ENCODE measurements around the gene PLEKHN1. TPM values are rescaled to one million over a fixed set of nuclear protein-coding genes. Genes with fewer than 3 reads are reported as not detected.

The PLEKHN1 gene
- total and polyA plus RNA-seq, 2 of the 4 experiments (the other 2 are of a cell fraction) = 0.54 to 2.1 TPM

DNA sequence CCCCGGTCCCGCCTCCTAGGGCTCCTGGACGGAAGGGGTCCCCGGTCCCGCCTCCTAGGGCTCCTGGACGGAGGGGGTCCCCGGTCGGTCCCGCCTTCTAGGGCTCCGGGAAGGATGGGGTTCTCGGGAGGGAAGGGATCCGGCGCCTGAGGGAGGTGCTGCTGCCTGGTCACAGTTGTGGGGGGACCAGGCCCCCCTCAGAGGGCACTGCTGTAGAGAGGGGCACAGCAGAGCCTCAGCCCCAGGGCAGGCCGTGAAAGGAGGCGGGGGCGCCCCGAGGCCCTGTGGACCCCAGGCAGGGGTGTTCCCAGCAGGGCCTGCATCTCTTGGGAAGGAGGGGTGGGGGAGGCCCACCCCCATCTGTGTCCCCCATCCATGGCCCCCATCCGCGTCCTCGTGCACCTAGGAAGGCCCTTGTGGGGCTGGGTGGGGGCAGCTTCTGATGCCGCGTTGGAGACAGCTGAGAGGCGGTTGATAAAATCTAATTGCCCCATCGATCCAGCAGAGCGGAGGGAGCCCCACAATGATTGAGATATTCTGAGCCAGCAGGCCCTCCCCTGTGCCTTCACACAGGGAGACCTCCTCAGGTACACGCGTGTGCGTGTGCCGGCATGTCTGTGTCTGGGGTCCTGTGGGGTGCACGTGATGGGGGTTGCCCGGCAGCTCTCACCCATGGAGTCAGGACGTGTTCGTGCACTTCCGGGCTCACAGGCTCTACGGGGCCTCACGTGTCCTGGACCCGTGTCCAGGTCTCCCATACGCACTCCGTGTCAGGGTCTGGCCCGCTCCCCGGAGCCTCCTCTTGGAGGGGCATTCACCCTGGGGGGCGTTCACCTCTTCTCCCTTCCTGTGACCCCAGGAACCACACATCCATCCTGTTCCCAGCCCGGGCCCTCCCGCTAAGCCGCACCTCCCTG lies 29.7 kb upstream of the PLEKHN1 start:
- no peak for DNase-seq
- no peak overlapping the region for H3K4me3 ChIP-seq (ENCODE audit: insufficient read depth, low read depth, low read length)
- H3K14ac ChIP-seq (replicated peaks; ENCODE audit: low read depth, low read length) = no peak overlapping the region
- no peaks in the 10 kb centered on the region for H3K79me1 ChIP-seq (ENCODE audit: low read depth in 1 of 2, low read length in 2 of 2)
- in situ Hi-C loops (cut with MboI; ENCODE audit: low sequenced_read_pairs) (no loop called here), intact Hi-C loops (cut with micrococcal nuclease) (no loop called here), dilution Hi-C loops (cut with HindIII; ENCODE audit: low sequenced_read_pairs, unreplicated experiment) (no loop called here)
- 91% methylated on average over 9 of the region's 45 CpGs; no CpG with 5 or more reads in 1 of the 2 experiments for WGBS, 2 experiments (ENCODE audit: extremely low coverage in 2 of 2, insufficient read length in 1 of 2)
- ChIA-PET POLR2A (ENCODE audit: unreplicated experiment) (no interaction called here), CTCF (no interaction called here)
- H3K9me3 ChIP-seq (ENCODE audit: control insufficient read depth, insufficient read depth, low read length) = no peaks in the 10 kb centered on the region
- H4K8ac ChIP-seq (ENCODE audit: low read depth in 2 of 2, low read length in 2 of 2) = no peak overlapping the region
- H3K18ac ChIP-seq (ENCODE audit: low read depth, low read length) = no peak overlapping the region
- peaks cover 4% of the 10 kb centered on the region for H4K20me1 ChIP-seq (ENCODE audit: insufficient read depth, low read length)
- TF ChIP-seq FOS (IDR thresholded peaks at IDR 0.05; ENCODE audit: low read depth, low read length) = no peak
- no peak for TF ChIP-seq POLR2A (IDR thresholded peaks at IDR 0.05; ENCODE audit: low read depth, low read length)
- TF ChIP-seq, protein P1, sequence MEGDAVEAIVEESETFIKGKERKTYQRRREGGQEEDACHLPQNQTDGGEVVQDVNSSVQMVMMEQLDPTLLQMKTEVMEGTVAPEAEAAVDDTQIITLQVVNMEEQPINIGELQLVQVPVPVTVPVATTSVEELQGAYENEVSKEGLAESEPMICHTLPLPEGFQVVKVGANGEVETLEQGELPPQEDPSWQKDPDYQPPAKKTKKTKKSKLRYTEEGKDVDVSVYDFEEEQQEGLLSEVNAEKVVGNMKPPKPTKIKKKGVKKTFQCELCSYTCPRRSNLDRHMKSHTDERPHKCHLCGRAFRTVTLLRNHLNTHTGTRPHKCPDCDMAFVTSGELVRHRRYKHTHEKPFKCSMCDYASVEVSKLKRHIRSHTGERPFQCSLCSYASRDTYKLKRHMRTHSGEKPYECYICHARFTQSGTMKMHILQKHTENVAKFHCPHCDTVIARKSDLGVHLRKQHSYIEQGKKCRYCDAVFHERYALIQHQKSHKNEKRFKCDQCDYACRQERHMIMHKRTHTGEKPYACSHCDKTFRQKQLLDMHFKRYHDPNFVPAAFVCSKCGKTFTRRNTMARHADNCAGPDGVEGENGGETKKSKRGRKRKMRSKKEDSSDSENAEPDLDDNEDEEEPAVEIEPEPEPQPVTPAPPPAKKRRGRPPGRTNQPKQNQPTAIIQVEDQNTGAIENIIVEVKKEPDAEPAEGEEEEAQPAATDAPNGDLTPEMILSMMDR (conservative IDR thresholded peaks at IDR 0.05; ENCODE audit: low read depth, low read length) = no peak
- no peak for TF ChIP-seq USF2 (IDR thresholded peaks at IDR 0.05; ENCODE audit: low read depth, low read length)
- TF ChIP-seq CEBPB (IDR thresholded peaks at IDR 0.05; ENCODE audit: low read depth, low read length) = no peak
- TF ChIP-seq MXI1 (IDR thresholded peaks at IDR 0.05; ENCODE audit: borderline replicate concordance, low read depth, low read length) = no peak
- TF ChIP-seq RAD21 (IDR thresholded peaks at IDR 0.05; ENCODE audit: low read length) = no peak
- no peak for TF ChIP-seq SMC3 (IDR thresholded peaks at IDR 0.05; ENCODE audit: low read depth, low read length)
- no peak for TF ChIP-seq MAFK (IDR thresholded peaks at IDR 0.05; ENCODE audit: low read depth, low read length)
- TF ChIP-seq RFX5 (IDR thresholded peaks at IDR 0.05; ENCODE audit: low read depth, low read length) = no peak
- no peak for TF ChIP-seq CHD1 (IDR thresholded peaks at IDR 0.05; ENCODE audit: low read depth, low read length)
- H3K36me3 ChIP-seq (ENCODE audit: control insufficient read depth, insufficient read depth, low read length) = no peaks in the 10 kb centered on the region; the same call in 1 of the 2 replicates
- H3K4me2 ChIP-seq (ENCODE audit: low read depth, low read length) = no peak overlapping the region
- no peak overlapping the region for H3K4ac ChIP-seq (ENCODE audit: low read depth, low read length)
- H3K9ac ChIP-seq (ENCODE audit: low read depth, low read length) = no peak overlapping the region
- BruUV-seq (replicated peaks) = no TSS peak
- no peaks in the 10 kb centered on the region for H3K27me3 ChIP-seq (ENCODE audit: control insufficient read depth, insufficient read depth, low read length)
- H2AK9ac ChIP-seq (replicated peaks; ENCODE audit: low read depth, low read length, poor library complexity) = no peak overlapping the region
- no peak for ATAC-seq (ENCODE audit: low read depth)
- H2AK5ac ChIP-seq (ENCODE audit: low read depth, low read length) = no peak overlapping the region
- no peak overlapping the region for H2AFZ ChIP-seq (replicated peaks; ENCODE audit: low read length, poor library complexity)
- H2BK15ac ChIP-seq (ENCODE audit: low read depth, low read length) = no peak overlapping the region
- H3K4me1 ChIP-seq (ENCODE audit: control insufficient read depth, insufficient read depth, low read length) = peaks cover 26% of the 10 kb centered on the region
- no peak overlapping the region for H4K91ac ChIP-seq (ENCODE audit: insufficient read depth, low read depth, low read length)
- no peak overlapping the region for H3K23ac ChIP-seq (ENCODE audit: low read depth, low read length)
- H3K56ac ChIP-seq (ENCODE audit: extremely low read depth, insufficient read depth, low read length) = no peak overlapping the region
- H3K27ac ChIP-seq (ENCODE audit: insufficient read depth, low read length) = no peak overlapping the region
- H2BK5ac ChIP-seq (ENCODE audit: low read depth, low read length, poor library complexity, severe bottlenecking) = no peak overlapping the region
- no peak overlapping the region for H4K5ac ChIP-seq (ENCODE audit: low read depth, low read length)
- H2BK20ac ChIP-seq (ENCODE audit: low read depth, low read length) = no peak overlapping the region
- no peaks in the 10 kb centered on the region for H3K9me1 ChIP-seq (ENCODE audit: insufficient read depth, low read length)
- no peak overlapping the region for H2BK120ac ChIP-seq (ENCODE audit: low read depth, low read length)
